AG08396 (cell line): ENCODE results near the gene KRTAP5-4.
"Not testable (repeated sequence)": the region's sequence is repeated elsewhere in the genome, so short reads cannot be mapped to it uniquely, and the experiment has no call there.

Source experiments
- DNase-seq: peaks from one replicate; pipeline ENCODE4 v3.0.0; 2012; ENCODE audit warnings: low spot score, mixed read lengths

KRTAP5-4 gene

GRCh38 chr11:1637628-1638027 is 15.7 kb upstream of the KRTAP5-4 start:
- DNase-seq: no peak

GRCh38 chr11:1636291-1636950 is 14.5 kb upstream of the KRTAP5-4 start:
- no peak for DNase-seq

- DNase-seq: no peak
Measured at GRCh38 chr11:1633864-1634263, 11.9 kb upstream of the KRTAP5-4 start.

GRCh38 chr11:1632053-1632714 is 10.2 kb upstream of the KRTAP5-4 start:
- no peak for DNase-seq

- no peak for DNase-seq
Measured at GRCh38 chr11:1631066-1631568, 9.2 kb upstream of the KRTAP5-4 start.

GRCh38 chr11:1630271-1630670 is 8.3 kb upstream of the KRTAP5-4 start:
- no peak for DNase-seq

GRCh38 chr11:1629326-1630185 is 7.6 kb upstream of the KRTAP5-4 start, which contains the start of gene KRTAP5-5:
Gene KRTAP5-5 (plus strand): TSS chr11:1629775. CDS start chr11:1629841, 66 bp downstream.
- no peak for DNase-seq

GRCh38 chr11:1628506-1629325 is 6.8 kb upstream of the KRTAP5-4 start:
- peak; percentile 90 for DNase-seq

GRCh38 chr11:1625541-1625940 is 3.6 kb upstream of the KRTAP5-4 start:
- no peak for DNase-seq

- DNase-seq: no peak
Measured at GRCh38 chr11:1624621-1625020, 2.7 kb upstream of the KRTAP5-4 start.

- no peak for DNase-seq
Measured at GRCh38 chr11:1623716-1624115, 1.8 kb upstream of the KRTAP5-4 start.

GRCh38 chr11:1619449-1619848 is 2.5 kb downstream of the KRTAP5-4 start:
- DNase-seq: no peak

- DNase-seq: no peak
Measured at GRCh38 chr11:1618231-1618630, 3.7 kb downstream of the KRTAP5-4 start.

- DNase-seq: no peak
Measured at GRCh38 chr11:1608363-1608762, 13.6 kb downstream of the KRTAP5-4 start, which contains the start of gene KRTAP5-3. Gene KRTAP5-3 (minus strand): TSS chr11:1608463. CDS start chr11:1608385, 78 bp downstream.

- DNase-seq: not testable (repeated sequence)
Measured at GRCh38 chr11:1607901-1608300, 14.0 kb downstream of the KRTAP5-4 start.

GRCh38 chr11:1607156-1607845 is 14.6 kb downstream of the KRTAP5-4 start:
- DNase-seq: not testable (repeated sequence)

GRCh38 chr11:1605923-1606322 is 16.0 kb downstream of the KRTAP5-4 start:
- not testable (repeated sequence) for DNase-seq

GRCh38 chr11:1604711-1605110 is 17.2 kb downstream of the KRTAP5-4 start:
- DNase-seq: no peak

GRCh38 chr11:1604181-1604580 is 17.8 kb downstream of the KRTAP5-4 start:
- no peak for DNase-seq

- DNase-seq: no peak
Measured at GRCh38 chr11:1603629-1604028, 18.3 kb downstream of the KRTAP5-4 start.

- not testable (repeated sequence) for DNase-seq
Measured at GRCh38 chr11:1601663-1602062, 20.3 kb downstream of the KRTAP5-4 start.
